GM12864 (cell line): ENCODE results near the gene MROH2A.

ENCODE experiments used
- DNase-seq: peaks from one replicate; pipeline ENCODE4 v3.0.0-alpha.2; 2011; ENCODE audit warnings: low read depth
- H3K4me3 ChIP-seq: 2 replicates; pipeline ENCODE4 v1.5.1; 2011; ENCODE audit warnings: mild to moderate bottlenecking, low read depth, low read length, control low read depth
- TF ChIP-seq, protein P1 (sequence below): IDR thresholded peaks from 2 replicates; pipeline ENCODE4 v1.5.1; 2011; ENCODE audit warnings: low read depth, mild to moderate bottlenecking, moderate library complexity, low read length, control low read depth, inconsistent platforms; ENCODE audit errors: missing control alignments

The MROH2A gene

DNA sequence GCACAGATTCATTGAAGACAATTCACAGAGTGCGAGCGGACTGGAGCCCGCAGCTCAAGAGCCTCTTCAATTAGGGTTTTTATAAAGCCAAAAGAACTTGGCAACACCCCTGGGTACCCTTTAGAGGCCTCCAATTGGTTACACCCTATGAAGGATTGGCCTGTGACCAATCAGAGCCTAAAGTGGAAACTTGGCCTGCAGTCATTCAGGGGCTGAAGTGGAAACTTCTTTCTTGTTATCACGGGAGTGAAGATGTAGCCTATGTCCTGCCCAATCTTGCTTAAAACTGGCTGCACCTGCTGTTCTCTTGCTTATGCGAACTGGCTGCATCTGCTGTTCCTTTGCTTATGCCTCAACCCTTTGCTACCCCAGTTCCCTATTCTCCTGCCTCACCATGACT lies 78.1 kb downstream of the MROH2A start:
- no peak for DNase-seq
- TF ChIP-seq, protein P1, sequence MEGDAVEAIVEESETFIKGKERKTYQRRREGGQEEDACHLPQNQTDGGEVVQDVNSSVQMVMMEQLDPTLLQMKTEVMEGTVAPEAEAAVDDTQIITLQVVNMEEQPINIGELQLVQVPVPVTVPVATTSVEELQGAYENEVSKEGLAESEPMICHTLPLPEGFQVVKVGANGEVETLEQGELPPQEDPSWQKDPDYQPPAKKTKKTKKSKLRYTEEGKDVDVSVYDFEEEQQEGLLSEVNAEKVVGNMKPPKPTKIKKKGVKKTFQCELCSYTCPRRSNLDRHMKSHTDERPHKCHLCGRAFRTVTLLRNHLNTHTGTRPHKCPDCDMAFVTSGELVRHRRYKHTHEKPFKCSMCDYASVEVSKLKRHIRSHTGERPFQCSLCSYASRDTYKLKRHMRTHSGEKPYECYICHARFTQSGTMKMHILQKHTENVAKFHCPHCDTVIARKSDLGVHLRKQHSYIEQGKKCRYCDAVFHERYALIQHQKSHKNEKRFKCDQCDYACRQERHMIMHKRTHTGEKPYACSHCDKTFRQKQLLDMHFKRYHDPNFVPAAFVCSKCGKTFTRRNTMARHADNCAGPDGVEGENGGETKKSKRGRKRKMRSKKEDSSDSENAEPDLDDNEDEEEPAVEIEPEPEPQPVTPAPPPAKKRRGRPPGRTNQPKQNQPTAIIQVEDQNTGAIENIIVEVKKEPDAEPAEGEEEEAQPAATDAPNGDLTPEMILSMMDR: no peak
- no peak overlapping the region for H3K4me3 ChIP-seq

GRCh38 chr2:233857511-233858141 lies 79.5 kb downstream of the MROH2A start:
- no peak for DNase-seq
- TF ChIP-seq, protein P1: peak; percentile 86
- H3K4me3 ChIP-seq: no peak overlapping the region

DNA sequence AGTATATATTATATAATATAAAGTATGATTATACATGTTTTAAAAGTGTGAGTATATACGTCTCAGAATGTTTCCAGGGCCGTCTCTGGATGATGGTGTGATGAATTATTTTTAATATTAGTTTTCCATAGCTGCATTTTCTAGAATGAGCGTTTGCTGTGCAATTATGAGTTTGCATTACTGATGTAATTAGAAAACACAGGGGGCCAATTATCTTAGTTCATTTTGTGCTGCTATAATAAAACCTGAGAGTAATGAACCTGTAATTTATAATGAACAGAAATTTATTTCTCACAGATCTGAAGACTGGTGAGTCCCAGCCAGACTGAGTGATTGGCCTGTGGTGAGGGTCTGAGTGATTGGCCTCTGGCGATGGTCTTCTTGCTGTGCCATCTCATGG lies 80.2 kb downstream of the MROH2A start:
- no peak overlapping the region for H3K4me3 ChIP-seq
- DNase-seq: no peak
- TF ChIP-seq, protein P1: no peak

DNA sequence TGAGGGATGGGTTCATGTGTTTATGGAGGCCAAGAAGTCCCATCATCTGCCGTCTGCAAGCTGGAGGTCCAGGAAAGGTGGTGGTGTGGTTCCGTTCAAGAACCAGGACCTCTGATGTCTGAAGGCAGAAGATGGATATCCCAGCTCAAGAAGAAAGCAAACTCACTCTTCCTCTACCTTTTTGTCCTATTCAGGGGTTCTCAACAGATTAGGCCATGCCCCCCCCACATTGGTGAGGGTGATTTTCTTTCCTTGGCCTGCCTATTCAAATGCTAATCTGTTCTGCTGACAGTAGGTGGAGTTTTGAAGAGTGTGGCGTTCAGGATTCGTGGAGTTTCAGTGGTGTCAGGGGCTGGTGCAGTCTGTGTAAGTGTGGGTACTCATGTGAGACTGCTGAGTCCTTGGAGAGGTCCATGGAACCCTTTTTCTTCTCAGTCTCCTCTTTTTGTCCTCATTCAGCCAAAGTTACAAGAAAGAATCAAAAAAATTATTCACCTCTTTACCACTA lies 84.2 kb downstream of the MROH2A start:
- TF ChIP-seq, protein P1: no peak
- no peak for DNase-seq
- no peak overlapping the region for H3K4me3 ChIP-seq

DNA sequence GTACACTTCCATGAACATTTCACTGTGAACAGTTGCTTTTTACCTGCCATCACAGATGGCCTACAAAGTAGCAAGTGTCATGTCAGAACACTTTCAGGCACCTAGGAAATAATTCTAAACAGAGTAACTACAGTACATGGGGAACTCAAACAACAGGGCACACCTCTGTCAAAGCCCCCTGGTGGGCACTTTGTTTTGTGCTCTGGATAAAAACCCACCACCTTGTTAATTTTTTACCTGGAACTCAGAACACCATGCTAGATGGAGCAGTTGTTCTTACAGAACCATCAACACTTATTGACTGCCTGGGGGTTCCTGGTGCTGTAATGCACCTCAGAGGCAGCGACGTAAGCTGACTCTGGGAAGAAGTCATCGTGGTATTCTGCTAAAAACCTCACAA lies 87.7 kb downstream of the MROH2A start:
- no peak overlapping the region for H3K4me3 ChIP-seq
- DNase-seq: no peak
- TF ChIP-seq, protein P1: peak; percentile 42

GRCh38 chr2:233866479-233866878 lies 88.3 kb downstream of the MROH2A start:
- DNase-seq: no peak
- H3K4me3 ChIP-seq: no peak overlapping the region
- TF ChIP-seq, protein P1: no peak

- no peak for DNase-seq
- peak within 1 kb of the TSS; percentile 69 for H3K4me3 ChIP-seq
- TF ChIP-seq, protein P1: no peak
Observed at GRCh38 chr2:233867993-233868532, 89.9 kb downstream of the MROH2A start, which contains the start of gene MSL3B. Gene MSL3B, minus strand, starts transcription at chr2:233868386.
